Measurements from ENCODE around the gene RAX2. TPM values are rescaled to one million over a fixed set of nuclear protein-coding genes. Genes with fewer than 3 reads are reported as not detected.

RAX2 gene
- total and polyA plus RNA-seq, 10 of the 15 experiments (the other 5 are each of a cell fraction or from before 2014, with no cell fraction given): not detected

- CTCF ChIA-PET: no interaction called here
These were observed 48.0 kb upstream of the RAX2 start for GRCh38 chr19:3819989-3820388.

More at GRCh38 chr19:3819989-3820388, 48.0 kb upstream of the RAX2 start:
- Histone ChIP-seq H3K79me2 (ENCODE audit: control insufficient read depth, insufficient read depth, low read length) (no peaks in the 10 kb centered on the region), H3K4me1 (ENCODE audit: control insufficient read depth, insufficient read depth, low read length) (no peaks in the 10 kb centered on the region), H3K9me3 (replicated peaks; ENCODE audit: control insufficient read depth, insufficient read depth, low read length) (no peaks in the 10 kb centered on the region), H3K27me3 (replicated peaks in 1 of 2; ENCODE audit: control insufficient read depth in 2 of 2, insufficient read depth in 2 of 2, low read length in 1 of 2) (no peaks in the 10 kb centered on the region), H3K4me3 (no peak overlapping the region), H4K20me1 (ENCODE audit: control insufficient read depth, insufficient read depth) (no peaks in the 10 kb centered on the region), H3K4me2 (ENCODE audit: control insufficient read depth, insufficient read depth) (no peak overlapping the region), H3K9ac (ENCODE audit: control insufficient read depth, insufficient read depth, low read length) (no peak overlapping the region), H3K36me3 (ENCODE audit: control insufficient read depth in 2 of 2, insufficient read depth in 2 of 2, low read length in 1 of 2) (no peaks in the 10 kb centered on the region), H2AFZ (ENCODE audit: control insufficient read depth, low read depth, low read length) (no peak overlapping the region), H3K27ac (ENCODE audit: control insufficient read depth, insufficient read depth) (no peak overlapping the region)
- TF ChIP-seq IRF3 (IDR thresholded peaks at IDR 0.05) (no peak), EP300 (IDR thresholded peaks at IDR 0.05; ENCODE audit: borderline replicate concordance in 1 of 2, control insufficient read depth in 1 of 2, low read depth in 2 of 2, low read length in 2 of 2) (no peak), HSF1 (IDR thresholded peaks at IDR 0.05; ENCODE audit: low read depth, low read length) (no peak)
- no peak for FAIRE-seq
- ChIA-PET RAD21 (ENCODE audit: unreplicated experiment) (no interaction called here), SMC1A (ENCODE audit: uncharacterized antibody, unreplicated experiment) (no interaction called here), POLR2A (no interaction called here)
- no peak for ATAC-seq
- 57% methylated on average over 16 of the region's 19 CpGs for WGBS (ENCODE audit: insufficient coverage, insufficient replicate concordance, low lambda C conversion rate, missing lambda C conversion rate)
- DNase-seq (ENCODE audit: low read depth, low spot score): no peak
- BruUV-seq (replicated peaks): no TSS peak
- in situ Hi-C loops (cut with MboI): no loop called here
- intact Hi-C loops (cut with micrococcal nuclease; ENCODE audit: unreplicated experiment): no loop called here
